ENCODE measurements around the gene MEF2A.

Gene MEF2A

DNA sequence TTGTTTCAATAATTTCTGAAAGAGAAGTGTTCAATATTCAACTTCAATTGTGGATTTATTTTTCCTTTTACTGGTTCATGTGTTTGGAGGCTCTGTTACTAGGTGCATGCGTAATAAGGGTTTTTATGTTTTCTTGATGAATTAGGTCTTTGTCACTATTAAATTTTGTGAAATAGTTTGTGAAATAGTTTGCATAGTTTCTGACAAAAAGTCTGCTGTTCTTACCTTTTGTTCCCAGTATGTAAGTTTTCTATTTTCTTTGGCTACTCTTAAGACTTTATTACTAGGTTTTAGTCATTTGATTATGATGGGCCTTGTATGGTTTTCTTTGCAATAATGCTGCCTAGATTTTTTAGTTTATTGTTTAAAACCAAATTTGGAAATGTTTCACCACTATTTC is 38.0 kb downstream of the MEF2A start:
- no peaks in the 10 kb centered on the region for H3K27me3 Mint-ChIP-seq
- DNase-seq: no peak
- H3K4me1 Mint-ChIP-seq (ENCODE audit: low read depth in 2 of 2): peaks cover 43 to 62% of the 10 kb centered on the region in 2 donors
- ATAC-seq (replicated peaks): no peak
- H3K36me3 Mint-ChIP-seq (ENCODE audit: insufficient read depth): peaks cover 16% of the 10 kb centered on the region
- H3K9me3 Mint-ChIP-seq: no peaks in the 10 kb centered on the region
- H3K4me3 Mint-ChIP-seq: no peak overlapping the region
- H3K27ac Mint-ChIP-seq: peak overlapping the region in 1 of 2 donors; percentile 44

DNA sequence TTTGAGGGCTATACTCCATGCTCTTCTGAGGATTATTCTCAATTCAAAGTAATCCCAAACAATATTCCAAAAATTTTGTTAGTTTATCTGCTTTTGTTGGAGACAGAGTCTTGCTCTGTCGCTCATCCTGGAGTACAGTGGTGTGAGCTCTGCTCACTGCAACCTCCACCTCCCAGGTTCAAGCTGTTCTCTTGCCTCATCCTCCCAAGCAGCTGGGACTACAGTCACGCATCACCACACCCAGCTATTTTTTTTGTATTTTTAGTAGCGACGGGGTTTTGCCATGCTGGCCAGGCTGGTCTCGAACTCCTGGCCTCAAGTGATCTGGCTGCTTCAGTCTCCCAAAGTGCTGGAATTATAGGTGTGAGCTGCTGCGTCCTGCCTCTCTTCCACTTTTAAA is 39.1 kb downstream of the MEF2A start:
- no peak for ATAC-seq (replicated peaks)
- peaks cover 43 to 63% of the 10 kb centered on the region in 2 donors for H3K4me1 Mint-ChIP-seq (ENCODE audit: low read depth in 2 of 2)
- no peak overlapping the region for H3K4me3 Mint-ChIP-seq
- DNase-seq: no peak
- H3K27ac Mint-ChIP-seq: peak overlapping the region in 1 of 2 donors; percentile 14
- H3K27me3 Mint-ChIP-seq: no peaks in the 10 kb centered on the region
- H3K9me3 Mint-ChIP-seq: no peaks in the 10 kb centered on the region
- H3K36me3 Mint-ChIP-seq (ENCODE audit: insufficient read depth): peaks cover 16% of the 10 kb centered on the region

DNA sequence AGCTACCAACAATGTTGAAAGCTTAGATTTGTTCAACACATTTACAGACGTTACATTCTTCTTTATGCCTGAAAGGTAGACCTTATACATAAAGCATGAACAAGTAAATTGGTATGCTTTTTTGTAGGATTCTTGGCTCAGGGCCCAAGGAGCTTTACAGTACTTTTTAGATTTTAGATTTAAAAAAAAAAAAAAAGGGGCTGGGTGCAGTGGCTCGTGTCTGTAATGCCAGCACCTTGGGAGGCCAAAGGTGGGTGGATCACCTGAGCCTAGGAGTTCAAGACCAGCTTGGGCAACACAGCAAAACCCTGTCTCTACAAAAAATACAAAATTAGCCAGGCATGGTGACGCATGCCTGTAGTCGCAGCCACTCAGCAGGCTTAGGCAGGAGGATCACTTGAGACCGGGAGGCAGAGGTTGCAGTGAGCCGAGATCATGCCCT is 39.7 kb downstream of the MEF2A start:
- H3K36me3 Mint-ChIP-seq (ENCODE audit: insufficient read depth): peaks cover 16% of the 10 kb centered on the region
- no peak for DNase-seq
- ATAC-seq (replicated peaks): no peak
- no peak overlapping the region for H3K4me3 Mint-ChIP-seq
- no peaks in the 10 kb centered on the region for H3K27me3 Mint-ChIP-seq
- peaks cover 40 to 58% of the 10 kb centered on the region in 2 donors for H3K4me1 Mint-ChIP-seq (ENCODE audit: low read depth in 2 of 2)
- no peak overlapping the region for H3K27ac Mint-ChIP-seq
- no peaks in the 10 kb centered on the region for H3K9me3 Mint-ChIP-seq

DNA sequence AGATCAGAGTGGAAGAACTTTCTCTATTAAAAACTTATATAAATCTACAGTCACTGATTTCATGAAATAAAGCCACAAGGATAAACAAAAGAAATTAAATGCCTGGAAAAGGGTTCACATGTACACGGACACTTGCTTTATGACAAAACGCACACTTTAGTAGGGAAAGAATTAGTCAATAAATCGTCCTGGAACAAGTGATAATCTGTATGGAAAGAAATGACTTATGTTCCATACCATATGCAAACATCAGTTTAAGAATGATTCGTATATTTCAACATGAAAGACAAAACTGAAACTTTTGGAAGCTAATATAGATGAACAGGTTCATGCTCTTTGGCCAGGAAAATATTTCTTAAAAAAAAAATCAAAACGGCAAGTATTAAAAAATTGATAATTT is 40.2 kb downstream of the MEF2A start:
- Mint-ChIP-seq H3K27ac (no peak overlapping the region), H3K4me1 (ENCODE audit: low read depth in 2 of 2) (peaks cover 44 to 62% of the 10 kb centered on the region in 2 donors), H3K9me3 (no peaks in the 10 kb centered on the region), H3K4me3 (no peak overlapping the region), H3K27me3 (no peaks in the 10 kb centered on the region), H3K36me3 (ENCODE audit: insufficient read depth) (peaks cover 12% of the 10 kb centered on the region)
- no peak for DNase-seq
- no peak for ATAC-seq (replicated peaks)

DNA sequence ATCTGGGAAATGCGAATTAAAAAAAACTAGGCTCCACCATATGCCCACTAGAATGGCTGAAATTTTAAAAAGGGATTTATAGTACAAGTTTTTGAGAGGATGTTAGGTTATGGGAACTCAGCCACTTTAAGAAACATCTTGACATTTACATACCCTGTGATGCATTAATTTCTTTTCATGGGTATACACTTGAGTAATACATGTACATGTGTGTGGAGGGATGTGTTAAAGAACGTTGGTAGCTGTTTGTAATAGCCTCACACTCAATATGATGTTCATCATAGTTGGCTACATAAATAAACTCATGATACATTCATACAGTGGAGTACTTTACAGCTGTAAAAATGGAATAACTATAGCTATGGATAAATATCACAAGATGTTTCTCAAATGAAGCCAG is 40.9 kb downstream of the MEF2A start:
- Mint-ChIP-seq H3K9me3 (no peaks in the 10 kb centered on the region), H3K36me3 (ENCODE audit: insufficient read depth) (peaks cover 12% of the 10 kb centered on the region), H3K4me1 (ENCODE audit: low read depth in 2 of 2) (peaks cover 44 to 62% of the 10 kb centered on the region in 2 donors), H3K27me3 (no peaks in the 10 kb centered on the region), H3K27ac (no peak overlapping the region), H3K4me3 (no peak overlapping the region)
- DNase-seq: no peak
- no peak for ATAC-seq (replicated peaks)

DNA sequence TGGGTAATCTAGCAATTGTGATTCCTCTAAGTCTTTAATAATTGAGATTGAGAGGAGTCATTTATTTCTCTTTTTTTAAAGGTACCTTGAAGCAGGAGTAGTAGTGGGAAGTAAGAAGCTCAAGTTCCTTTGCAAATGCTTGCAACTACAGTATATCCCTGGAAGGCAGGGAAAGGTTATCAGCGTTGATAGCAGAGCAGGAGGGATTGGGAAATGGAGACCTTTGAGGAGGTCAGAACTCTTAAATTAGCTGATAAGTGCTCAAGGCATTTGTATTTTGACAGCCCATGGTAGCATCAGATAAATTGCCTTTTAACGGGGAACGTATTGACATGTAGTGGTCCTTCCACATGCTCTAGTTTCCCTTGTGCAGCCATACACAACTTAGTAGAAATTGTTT is 47.7 kb downstream of the MEF2A start:
- no peak for ATAC-seq (replicated peaks)
- Mint-ChIP-seq H3K4me3 (no peak overlapping the region), H3K4me1 (ENCODE audit: low read depth in 2 of 2) (peaks cover 30 to 49% of the 10 kb centered on the region in 2 donors), H3K27ac (peak overlapping the region in 1 of 2 donors; percentile 36), H3K27me3 (no peaks in the 10 kb centered on the region), H3K9me3 (no peaks in the 10 kb centered on the region), H3K36me3 (ENCODE audit: insufficient read depth) (peaks cover 3% of the 10 kb centered on the region)
- DNase-seq: no peak

DNA sequence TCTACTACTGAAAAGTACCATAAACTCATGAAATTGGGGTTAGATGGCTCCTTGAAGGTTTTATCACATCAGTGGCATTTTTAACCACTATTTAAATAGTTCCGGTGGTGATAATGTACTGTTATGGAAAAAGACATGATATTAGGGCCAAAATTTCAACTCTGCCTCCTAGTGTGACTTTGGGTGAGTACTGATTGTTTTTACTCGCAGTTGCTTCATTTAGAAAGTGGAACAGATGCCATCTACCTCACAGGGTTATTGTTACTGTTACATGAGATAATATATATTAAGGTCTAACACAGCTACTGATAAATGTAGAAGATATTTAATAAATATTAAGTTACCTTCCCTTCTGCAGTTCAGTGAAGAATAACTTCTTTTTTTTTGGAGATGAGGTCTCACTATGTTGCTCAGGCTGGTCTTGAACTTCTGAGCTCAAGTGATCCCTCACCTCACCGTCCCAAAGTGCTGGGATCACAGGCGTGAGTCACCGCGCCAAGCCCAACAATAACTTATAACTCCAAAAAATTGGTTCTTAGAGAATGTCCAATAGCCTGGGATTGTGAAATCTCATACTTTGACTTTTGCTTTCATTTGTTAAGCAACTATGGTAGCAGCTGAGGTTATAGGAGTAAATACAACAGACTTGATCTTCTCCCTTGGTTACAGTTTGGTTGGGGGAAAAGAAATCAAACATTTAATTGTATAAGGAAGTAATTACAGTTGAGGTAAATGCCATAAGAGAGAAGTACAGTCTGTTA is 48.3 kb downstream of the MEF2A start:
- ATAC-seq (replicated peaks) (peak; percentile 19), DNase-seq (no peak)
- Mint-ChIP-seq H3K4me3 (no peak overlapping the region), H3K9me3 (no peaks in the 10 kb centered on the region), H3K27me3 (no peaks in the 10 kb centered on the region), H3K27ac (peak overlapping the region in 1 of 2 donors; percentile 36), H3K36me3 (ENCODE audit: insufficient read depth) (peaks cover 3% of the 10 kb centered on the region), H3K4me1 (ENCODE audit: low read depth in 2 of 2) (peaks cover 30 to 50% of the 10 kb centered on the region in 2 donors)

DNA sequence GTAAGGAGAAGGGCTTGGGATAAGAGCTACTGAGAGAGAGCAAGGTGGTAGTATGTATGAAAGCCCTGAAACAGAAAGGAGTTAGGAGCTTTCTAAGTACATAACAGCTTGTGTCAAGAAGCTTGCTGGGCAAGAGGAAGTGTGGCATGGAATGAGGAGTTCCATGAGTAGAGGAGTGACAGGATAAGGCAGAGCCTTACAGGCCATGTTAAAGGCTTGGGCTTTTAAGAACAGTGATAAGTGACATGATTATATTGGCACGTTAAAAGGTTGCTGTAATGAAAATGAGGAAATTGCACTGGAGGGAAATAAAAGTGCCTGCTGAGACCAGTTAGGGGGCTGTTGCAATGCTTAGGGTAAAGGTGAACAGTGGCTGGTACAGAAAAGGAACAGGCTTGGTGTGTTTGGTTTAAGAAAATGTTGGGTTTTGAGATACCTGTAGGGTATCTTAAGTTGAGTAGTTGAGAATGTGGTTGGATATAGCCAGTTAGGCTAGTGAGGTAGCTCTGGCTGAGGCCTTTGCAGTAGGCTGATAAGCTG is 49.0 kb downstream of the MEF2A start:
- Mint-ChIP-seq H3K36me3 (ENCODE audit: insufficient read depth) (peaks cover 3% of the 10 kb centered on the region), H3K27me3 (no peaks in the 10 kb centered on the region), H3K4me3 (no peak overlapping the region), H3K4me1 (ENCODE audit: low read depth in 2 of 2) (peaks cover 35 to 50% of the 10 kb centered on the region in 2 donors), H3K9me3 (no peaks in the 10 kb centered on the region), H3K27ac (peak overlapping the region in 1 of 2 donors; percentile 2)
- ATAC-seq (replicated peaks) (peak; percentile 7), DNase-seq (no peak)

DNA sequence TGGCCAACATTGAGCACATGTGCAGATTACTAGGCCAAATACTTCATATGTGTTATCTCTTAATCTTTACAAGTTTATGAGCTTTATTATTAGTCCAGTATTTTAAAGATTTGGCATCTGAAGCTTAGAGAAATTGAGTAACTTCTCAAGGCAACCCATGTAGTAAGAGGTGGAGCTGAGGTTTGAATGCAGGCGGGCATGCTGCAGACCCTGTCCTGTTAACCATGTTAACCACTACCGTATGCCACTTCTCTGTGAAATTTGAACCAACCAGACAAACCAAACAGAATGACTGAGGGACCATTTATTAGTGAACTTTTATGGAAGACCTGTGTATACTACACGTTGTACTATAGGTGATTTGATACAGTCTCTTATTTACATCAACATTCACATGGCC is 49.7 kb downstream of the MEF2A start:
- Mint-ChIP-seq H3K27me3 (no peaks in the 10 kb centered on the region), H3K4me1 (ENCODE audit: low read depth in 2 of 2) (peaks cover 35 to 54% of the 10 kb centered on the region in 2 donors), H3K4me3 (no peak overlapping the region), H3K27ac (no peak overlapping the region), H3K36me3 (ENCODE audit: insufficient read depth) (peaks cover 3% of the 10 kb centered on the region), H3K9me3 (no peaks in the 10 kb centered on the region)
- DNase-seq (no peak), ATAC-seq (replicated peaks) (no peak)

DNA sequence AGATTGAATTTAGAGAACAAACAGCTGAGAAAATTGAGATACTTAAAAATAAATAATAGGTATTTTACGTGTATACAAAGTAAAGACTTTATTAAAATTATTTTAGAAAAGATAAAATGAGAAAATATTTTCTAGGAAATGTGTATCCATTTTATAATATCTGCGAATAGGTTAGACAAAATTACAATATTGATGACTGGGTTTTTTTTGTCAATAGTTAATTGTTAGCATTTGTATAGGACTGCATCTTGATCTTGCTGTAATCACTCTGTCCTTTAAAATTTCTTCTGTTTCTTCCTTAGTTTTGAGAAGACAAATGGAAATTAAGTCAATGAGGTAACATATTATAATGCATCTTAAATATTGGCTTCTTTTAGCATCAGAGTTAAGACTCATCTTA is 50.3 kb downstream of the MEF2A start:
- no peaks in the 10 kb centered on the region for H3K9me3 Mint-ChIP-seq
- no peak for ATAC-seq (replicated peaks)
- H3K27ac Mint-ChIP-seq: no peak overlapping the region
- peaks cover 30 to 49% of the 10 kb centered on the region in 2 donors for H3K4me1 Mint-ChIP-seq (ENCODE audit: low read depth in 2 of 2)
- H3K36me3 Mint-ChIP-seq (ENCODE audit: insufficient read depth): peaks cover 3% of the 10 kb centered on the region
- no peak for DNase-seq
- H3K27me3 Mint-ChIP-seq: no peaks in the 10 kb centered on the region
- no peak overlapping the region for H3K4me3 Mint-ChIP-seq

DNA sequence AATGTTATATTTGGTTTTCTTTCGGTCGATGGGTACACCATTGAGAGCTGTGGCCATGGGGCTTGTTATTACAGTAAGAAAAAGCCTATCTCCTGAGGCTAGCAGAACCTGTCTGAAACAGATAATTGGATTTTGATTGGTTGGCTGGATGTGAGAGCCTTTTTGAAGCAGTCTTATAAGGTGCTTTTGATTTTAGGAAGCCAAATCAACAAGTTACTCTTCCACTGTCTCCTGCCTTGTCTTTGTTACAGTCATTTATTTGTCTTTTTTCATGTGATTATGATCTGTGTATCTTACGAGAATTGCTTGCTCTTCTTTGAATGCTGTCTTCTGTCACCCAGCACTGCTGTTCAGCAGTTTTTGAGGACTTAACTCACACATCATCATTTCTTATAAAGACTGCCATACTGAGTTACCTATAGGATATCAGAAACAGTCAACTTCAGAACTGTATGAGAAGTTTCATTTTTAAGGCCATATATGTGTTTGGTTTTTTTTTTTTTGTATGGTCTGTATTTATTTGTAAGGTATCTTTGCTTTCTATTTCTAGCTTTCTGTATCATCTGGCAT is 51.1 kb downstream of the MEF2A start:
- no peak for DNase-seq
- peaks cover 27 to 43% of the 10 kb centered on the region in 2 donors for H3K4me1 Mint-ChIP-seq (ENCODE audit: low read depth in 2 of 2)
- H3K4me3 Mint-ChIP-seq: no peak overlapping the region
- ATAC-seq (replicated peaks): no peak
- peak overlapping the region in 1 of 2 donors; percentile 47 for H3K27ac Mint-ChIP-seq
- peaks cover 2% of the 10 kb centered on the region for H3K36me3 Mint-ChIP-seq (ENCODE audit: insufficient read depth)
- no peaks in the 10 kb centered on the region for H3K27me3 Mint-ChIP-seq
- no peaks in the 10 kb centered on the region for H3K9me3 Mint-ChIP-seq

DNA sequence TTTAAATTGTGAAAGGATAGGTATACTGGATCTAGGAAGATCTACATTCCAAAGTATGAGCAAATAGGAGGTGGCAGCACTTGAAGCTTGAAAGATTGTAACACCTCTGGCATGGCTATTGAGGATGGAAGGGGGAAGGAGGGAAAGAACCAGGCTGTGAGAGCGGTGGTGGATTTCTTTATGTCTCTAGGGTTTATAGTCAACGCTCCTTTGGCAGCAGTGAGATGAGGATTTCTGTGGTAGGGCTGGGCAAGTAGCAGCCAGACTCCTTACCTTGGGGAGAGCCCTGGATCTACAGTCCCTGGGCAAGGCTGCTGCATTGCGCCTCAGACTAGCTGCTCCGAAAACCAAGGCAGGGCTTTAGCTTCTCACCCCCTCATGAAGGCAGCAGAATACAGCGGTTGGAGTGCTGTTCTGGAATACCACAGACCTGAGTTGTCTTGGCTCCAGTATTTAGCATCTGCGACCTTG is 53.2 kb downstream of the MEF2A start:
- Mint-ChIP-seq H3K27ac (no peak overlapping the region), H3K4me1 (ENCODE audit: low read depth in 2 of 2) (peaks cover 21 to 35% of the 10 kb centered on the region in 2 donors), H3K4me3 (no peak overlapping the region), H3K9me3 (no peaks in the 10 kb centered on the region), H3K27me3 (no peaks in the 10 kb centered on the region), H3K36me3 (ENCODE audit: insufficient read depth) (no peaks in the 10 kb centered on the region)
- ATAC-seq (replicated peaks) (no peak), DNase-seq (no peak)

DNA sequence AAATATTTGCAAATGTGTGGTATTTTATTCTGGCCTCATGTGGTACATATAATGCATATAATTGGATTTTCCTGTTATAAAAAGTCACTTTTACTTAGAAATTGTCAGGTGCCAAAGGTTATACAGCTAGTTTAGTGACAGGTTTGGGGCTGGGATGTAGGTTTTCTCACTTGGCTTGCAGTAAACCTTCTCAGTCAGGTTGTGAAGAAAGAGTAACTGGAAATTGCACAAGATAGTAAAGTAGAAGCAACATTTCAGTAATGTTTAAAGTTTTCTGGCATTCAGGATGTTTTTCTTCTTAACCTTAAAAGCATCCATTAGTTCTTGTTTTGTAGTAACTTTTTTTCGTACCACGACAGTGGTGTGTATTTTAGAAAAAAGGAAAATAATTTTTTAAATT is 53.9 kb downstream of the MEF2A start:
- no peaks in the 10 kb centered on the region for H3K27me3 Mint-ChIP-seq
- no peak overlapping the region for H3K27ac Mint-ChIP-seq
- H3K9me3 Mint-ChIP-seq: peaks cover 0 to under 1% of the 10 kb centered on the region in 2 donors
- H3K4me1 Mint-ChIP-seq (ENCODE audit: low read depth in 2 of 2): peaks cover 16 to 32% of the 10 kb centered on the region in 2 donors
- ATAC-seq (replicated peaks) (no peak), DNase-seq (no peak)
- no peak overlapping the region for H3K4me3 Mint-ChIP-seq
- H3K36me3 Mint-ChIP-seq (ENCODE audit: insufficient read depth): no peaks in the 10 kb centered on the region

DNA sequence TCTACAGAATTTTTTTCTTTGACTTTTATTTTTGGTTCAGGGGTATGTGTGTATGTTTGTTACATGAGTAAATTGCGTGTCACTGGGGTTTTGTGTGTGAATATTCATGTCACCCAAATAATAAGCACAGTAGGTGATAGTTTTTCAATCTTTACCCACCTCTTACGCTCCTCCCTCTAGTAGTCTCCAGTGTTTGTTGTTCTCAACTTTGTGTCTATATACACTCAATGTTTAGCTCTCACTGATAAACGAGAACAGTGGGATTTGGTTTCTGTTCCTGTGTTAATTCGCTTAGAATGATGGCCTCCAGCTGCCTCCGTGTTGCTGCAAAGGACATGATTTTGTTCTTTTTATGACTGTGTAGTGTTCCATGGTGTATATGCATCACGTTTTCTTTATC is 54.4 kb downstream of the MEF2A start:
- ATAC-seq (replicated peaks): no peak
- no peaks in the 10 kb centered on the region for H3K36me3 Mint-ChIP-seq (ENCODE audit: insufficient read depth)
- H3K4me1 Mint-ChIP-seq (ENCODE audit: low read depth in 2 of 2): peaks cover 12 to 32% of the 10 kb centered on the region in 2 donors
- H3K4me3 Mint-ChIP-seq: no peak overlapping the region
- peaks cover 0 to 2% of the 10 kb centered on the region in 2 donors for H3K9me3 Mint-ChIP-seq
- no peaks in the 10 kb centered on the region for H3K27me3 Mint-ChIP-seq
- H3K27ac Mint-ChIP-seq: no peak overlapping the region
- no peak for DNase-seq
